ENCODE data around the gene SUV39H2. TPM values are rescaled to one million over a fixed set of nuclear protein-coding genes. Genes with fewer than 3 reads are reported as not detected.

SUV39H2 gene
- total RNA-seq, 2 donors from 2014 or later, result 0.95 to 12.2 TPM

DNA sequence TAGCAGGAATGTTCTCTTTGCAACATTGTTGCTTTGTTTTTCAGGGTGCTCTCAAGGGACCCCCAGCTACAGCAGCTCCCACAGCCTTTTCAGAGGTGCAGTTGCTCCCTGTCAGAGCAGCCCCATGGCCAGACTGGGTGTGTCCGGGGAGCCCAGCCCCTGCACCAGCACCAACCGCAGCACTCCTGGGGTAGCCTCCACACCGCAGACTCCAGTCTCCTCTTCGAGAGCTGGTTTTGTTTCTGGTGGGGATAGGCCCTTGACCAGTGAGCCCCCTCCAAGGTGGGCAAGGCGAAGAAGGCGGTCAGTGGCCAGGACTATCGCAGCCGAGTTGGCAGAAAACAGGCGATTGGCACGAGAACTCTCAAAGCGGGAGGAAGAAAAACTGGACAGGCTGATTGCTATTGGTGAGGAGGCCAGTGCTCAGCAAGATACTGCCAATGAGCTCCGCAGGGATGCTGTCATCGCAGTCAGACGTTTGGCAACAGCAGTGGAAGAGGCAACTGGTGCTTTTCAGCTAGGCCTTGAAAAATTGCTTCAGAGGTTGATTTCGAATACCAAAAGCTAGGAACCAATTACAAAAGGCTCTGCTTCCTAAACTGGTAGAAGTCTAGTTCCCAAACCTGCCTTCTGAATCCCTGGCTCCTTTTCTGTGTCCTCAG lies 35.2 kb upstream of the SUV39H2 start:
- Histone ChIP-seq H3K4me1 (ENCODE audit: control insufficient read depth in 1 of 2, low read depth in 2 of 2) (peaks cover 0 to 10% of the 10 kb centered on the region in 2 donors), H3K27ac (no peak overlapping the region), H3K27me3 (replicated peaks; ENCODE audit: insufficient read depth) (no peaks in the 10 kb centered on the region), H3K9me3 (no peaks in the 10 kb centered on the region), H3K36me3 (peaks cover 19% of the 10 kb centered on the region), H3K4me3 (no peak overlapping the region)
- TF ChIP-seq, protein P1, sequence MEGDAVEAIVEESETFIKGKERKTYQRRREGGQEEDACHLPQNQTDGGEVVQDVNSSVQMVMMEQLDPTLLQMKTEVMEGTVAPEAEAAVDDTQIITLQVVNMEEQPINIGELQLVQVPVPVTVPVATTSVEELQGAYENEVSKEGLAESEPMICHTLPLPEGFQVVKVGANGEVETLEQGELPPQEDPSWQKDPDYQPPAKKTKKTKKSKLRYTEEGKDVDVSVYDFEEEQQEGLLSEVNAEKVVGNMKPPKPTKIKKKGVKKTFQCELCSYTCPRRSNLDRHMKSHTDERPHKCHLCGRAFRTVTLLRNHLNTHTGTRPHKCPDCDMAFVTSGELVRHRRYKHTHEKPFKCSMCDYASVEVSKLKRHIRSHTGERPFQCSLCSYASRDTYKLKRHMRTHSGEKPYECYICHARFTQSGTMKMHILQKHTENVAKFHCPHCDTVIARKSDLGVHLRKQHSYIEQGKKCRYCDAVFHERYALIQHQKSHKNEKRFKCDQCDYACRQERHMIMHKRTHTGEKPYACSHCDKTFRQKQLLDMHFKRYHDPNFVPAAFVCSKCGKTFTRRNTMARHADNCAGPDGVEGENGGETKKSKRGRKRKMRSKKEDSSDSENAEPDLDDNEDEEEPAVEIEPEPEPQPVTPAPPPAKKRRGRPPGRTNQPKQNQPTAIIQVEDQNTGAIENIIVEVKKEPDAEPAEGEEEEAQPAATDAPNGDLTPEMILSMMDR (IDR thresholded peaks at IDR 0.05), result no peak
- DNase-seq (ENCODE audit: low spot score) (no peak), ATAC-seq (ENCODE audit: insufficient number of reproducible peaks, low FRiP score, low read depth) (no peak)

GRCh38 chr10:14844948-14845347 lies 33.7 kb upstream of the SUV39H2 start:
- DNase-seq (ENCODE audit: low spot score), result no peak
- Histone ChIP-seq H3K4me1 (ENCODE audit: control insufficient read depth in 1 of 2, low read depth in 2 of 2) (no peaks in the 10 kb centered on the region), H3K4me3 (no peak overlapping the region), H3K27me3 (replicated peaks; ENCODE audit: insufficient read depth) (no peaks in the 10 kb centered on the region), H3K36me3 (peaks cover 19% of the 10 kb centered on the region), H3K27ac (no peak overlapping the region), H3K9me3 (no peaks in the 10 kb centered on the region)
- ATAC-seq (ENCODE audit: insufficient number of reproducible peaks, low FRiP score, low read depth), result no peak
- TF ChIP-seq, protein P1 (IDR thresholded peaks at IDR 0.05), result no peak

GRCh38 chr10:14852236-14852635 lies 26.4 kb upstream of the SUV39H2 start:
- Histone ChIP-seq H3K4me1 (ENCODE audit: control insufficient read depth in 1 of 2, low read depth in 2 of 2) (no peaks in the 10 kb centered on the region), H3K36me3 (no peaks in the 10 kb centered on the region), H3K27ac (no peak overlapping the region), H3K4me3 (no peak overlapping the region), H3K27me3 (replicated peaks; ENCODE audit: insufficient read depth) (no peaks in the 10 kb centered on the region), H3K9me3 (no peaks in the 10 kb centered on the region)
- TF ChIP-seq, protein P1 (IDR thresholded peaks at IDR 0.05), result no peak
- ATAC-seq (ENCODE audit: insufficient number of reproducible peaks, low FRiP score, low read depth) (no peak), DNase-seq (ENCODE audit: low spot score) (no peak)

DNA sequence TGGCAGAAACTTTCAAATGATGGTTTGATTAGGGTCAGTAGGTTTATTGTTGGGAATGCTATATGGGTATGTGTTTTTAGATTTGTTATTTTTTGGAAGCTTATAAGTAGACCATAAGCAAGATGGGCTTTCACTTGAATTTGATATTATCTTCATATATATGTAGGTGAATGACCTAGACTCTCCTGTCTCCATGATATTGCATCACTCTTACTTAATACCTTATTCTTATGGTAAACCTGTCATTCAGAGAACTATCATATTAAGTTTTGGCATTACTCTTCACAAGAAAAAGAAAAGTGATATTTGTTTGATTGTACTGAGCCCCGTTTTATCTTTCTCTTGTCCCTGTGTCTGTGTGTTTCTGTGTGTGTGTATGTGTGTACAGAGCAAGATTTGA lies 23.2 kb upstream of the SUV39H2 start:
- H3K9me3 ChIP-seq, result no peaks in the 10 kb centered on the region
- H3K27ac ChIP-seq, result no peak overlapping the region
- H3K27me3 ChIP-seq (replicated peaks; ENCODE audit: insufficient read depth), result no peaks in the 10 kb centered on the region
- H3K4me3 ChIP-seq, result no peak overlapping the region
- H3K4me1 ChIP-seq (ENCODE audit: control insufficient read depth in 1 of 2, low read depth in 2 of 2), result no peaks in the 10 kb centered on the region
- TF ChIP-seq, protein P1 (IDR thresholded peaks at IDR 0.05), result no peak
- no peaks in the 10 kb centered on the region for H3K36me3 ChIP-seq
- ATAC-seq (ENCODE audit: insufficient number of reproducible peaks, low FRiP score, low read depth) (no peak), DNase-seq (ENCODE audit: low spot score) (no peak)

DNA sequence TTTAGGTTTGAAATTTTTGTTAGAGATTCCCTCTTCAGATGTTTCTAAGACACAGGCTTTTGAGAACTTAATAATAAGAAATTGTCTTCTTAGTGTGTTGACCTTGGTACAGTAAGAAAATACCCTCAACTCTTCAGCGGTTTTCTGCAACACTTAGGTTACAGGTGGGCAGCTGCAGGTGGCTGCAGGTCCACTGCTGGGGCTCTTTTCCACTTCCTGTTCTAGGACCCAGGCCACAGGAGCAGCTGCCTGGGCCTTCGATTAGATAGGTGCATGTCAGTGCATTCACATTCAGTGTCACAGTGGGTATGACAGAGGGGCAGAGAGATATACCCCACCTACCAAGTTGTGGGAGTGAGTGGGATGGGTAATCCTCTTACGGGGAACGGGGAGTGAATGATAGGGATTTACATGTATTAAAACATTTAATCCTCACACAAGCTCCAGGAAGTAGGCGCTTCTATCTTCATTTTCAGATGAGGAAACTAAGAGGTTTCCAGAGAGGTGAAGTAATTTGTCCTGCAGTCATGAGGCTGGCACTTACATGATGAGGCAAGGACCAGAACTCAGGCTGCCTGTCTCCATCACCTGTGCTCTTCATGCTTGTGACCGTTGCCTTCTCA lies 20.2 kb upstream of the SUV39H2 start:
- Histone ChIP-seq H3K27ac (no peak overlapping the region), H3K9me3 (no peaks in the 10 kb centered on the region), H3K36me3 (no peaks in the 10 kb centered on the region), H3K4me3 (no peak overlapping the region), H3K4me1 (ENCODE audit: control insufficient read depth in 1 of 2, low read depth in 2 of 2) (no peaks in the 10 kb centered on the region), H3K27me3 (replicated peaks; ENCODE audit: insufficient read depth) (no peaks in the 10 kb centered on the region)
- TF ChIP-seq, protein P1 (IDR thresholded peaks at IDR 0.05), result no peak
- ATAC-seq (ENCODE audit: insufficient number of reproducible peaks, low FRiP score, low read depth), result no peak
- DNase-seq (ENCODE audit: low spot score), result no peak

Data from thoracic aorta (tissue), 2 donors.